Trophoblast cell (in vitro differentiated cells and primary cell): Measurements from ENCODE around the gene SLC12A3.
A peak's percentile ranks its signal among the peaks of the same experiment; 100 is the strongest.

Experiments used
- DNase-seq, 2 donors: peaks; one replicate each; pipeline ENCODE4 v3.0.0-alpha.2; 2016
- H2AFZ ChIP-seq: 2 replicates; pipeline ENCODE4 v1.6.1; 2013; ENCODE audit warnings: low read length, moderate library complexity, mild to moderate bottlenecking; ENCODE audit not compliant: insufficient read depth, poor library complexity
- H2AK5ac ChIP-seq: 2 replicates; pipeline ENCODE4 v1.6.1; 2013; ENCODE audit warnings: mild to moderate bottlenecking, low read length
- H2BK120ac ChIP-seq: 2 replicates; pipeline ENCODE4 v1.6.1; 2013; ENCODE audit warnings: low read length, mild to moderate bottlenecking, moderate library complexity; ENCODE audit not compliant: insufficient read depth, poor library complexity
- H2BK12ac ChIP-seq: 2 replicates; pipeline ENCODE4 v1.6.1; 2013; ENCODE audit warnings: mild to moderate bottlenecking, low read length, moderate library complexity
- H2BK5ac ChIP-seq: 2 replicates; pipeline ENCODE4 v1.6.1; 2013; ENCODE audit warnings: low read length, low read depth, moderate library complexity, mild to moderate bottlenecking; ENCODE audit not compliant: poor library complexity
- H3K14ac ChIP-seq: 2 replicates; pipeline ENCODE4 v1.6.1; 2013; ENCODE audit warnings: mild to moderate bottlenecking, low read length
- H3K18ac ChIP-seq: 2 replicates; pipeline ENCODE4 v1.6.1; 2013; ENCODE audit warnings: mild to moderate bottlenecking, low read length
- H3K23ac ChIP-seq: 2 replicates; pipeline ENCODE4 v1.6.1; 2013; ENCODE audit warnings: low read length
- H3K27ac ChIP-seq: 2 replicates; pipeline ENCODE4 v1.5.1; 2013; ENCODE audit warnings: low read depth, mild to moderate bottlenecking, inconsistent platforms, low read length, moderate library complexity
- H3K27me3 ChIP-seq: 2 replicates; pipeline ENCODE4 v1.6.1; 2013; ENCODE audit warnings: inconsistent platforms, mild to moderate bottlenecking, low read length, moderate library complexity; ENCODE audit not compliant: insufficient read depth
- H3K36me3 ChIP-seq, 2 experiments: 1 replicate in 1 of 2; 2 replicates in 1 of 2; pipeline ENCODE4 v1.6.1; 2013; ENCODE audit warnings: low read length in 2 of 2, mild to moderate bottlenecking in 2 of 2, moderate library complexity in 1 of 2; ENCODE audit not compliant: insufficient read depth in 2 of 2, control insufficient read depth in 1 of 2
- H3K4ac ChIP-seq: 2 replicates; pipeline ENCODE4 v1.6.1; 2013; ENCODE audit warnings: low read depth, mild to moderate bottlenecking, low read length, moderate library complexity
- H3K4me1 ChIP-seq, 2 experiments: 1 replicate in 1 of 2; 2 replicates in 1 of 2; pipeline ENCODE4 v1.6.1; 2013; ENCODE audit warnings: low read length in 2 of 2, mild to moderate bottlenecking in 2 of 2, moderate library complexity in 1 of 2; ENCODE audit not compliant: insufficient read depth in 2 of 2, control insufficient read depth in 1 of 2
- H3K4me2 ChIP-seq: 2 replicates; pipeline ENCODE4 v1.6.1; 2013; ENCODE audit warnings: inconsistent platforms, mild to moderate bottlenecking, low read length, moderate library complexity
- H3K4me3 ChIP-seq: 2 replicates; pipeline ENCODE4 v1.5.1; 2013; ENCODE audit warnings: mild to moderate bottlenecking, low read depth, low read length, inconsistent platforms
- H3K79me1 ChIP-seq: one replicate; pipeline ENCODE4 v1.6.1; 2013; ENCODE audit warnings: low read length
- H3K79me2 ChIP-seq: 2 replicates; pipeline ENCODE4 v1.6.1; 2013; ENCODE audit warnings: low read length, mild to moderate bottlenecking; ENCODE audit not compliant: control insufficient read depth, insufficient read depth, poor library complexity
- H3K9ac ChIP-seq: 2 replicates; pipeline ENCODE4 v1.6.1; 2013; ENCODE audit warnings: mild to moderate bottlenecking, low read length
- H3K9me3 ChIP-seq: 2 replicates; pipeline ENCODE4 v1.6.1; 2013; ENCODE audit warnings: low read depth, mild to moderate bottlenecking, control low read depth, inconsistent platforms, low read length; ENCODE audit not compliant: insufficient read depth
- H4K12ac ChIP-seq: 2 replicates; pipeline ENCODE4 v1.6.1; 2013; ENCODE audit warnings: low read depth, mild to moderate bottlenecking, low read length, moderate library complexity
- H4K8ac ChIP-seq: 2 replicates; pipeline ENCODE4 v1.6.1; 2013; ENCODE audit warnings: low read depth, mild to moderate bottlenecking, low read length, moderate library complexity
- H4K91ac ChIP-seq: one replicate; pipeline ENCODE4 v1.6.1; 2013; ENCODE audit warnings: low read depth, mild to moderate bottlenecking, low read length, moderate library complexity
- WGBS: extraction: QIAGEN DNeasy Blood & Tissue Kit; methylation state at CpG from one replicate; pipeline ENCODE4 v1.1.7; 2013; ENCODE audit warnings: missing lambda C conversion rate; ENCODE audit not compliant: insufficient read length, insufficient coverage; ENCODE audit errors: extremely low coverage; 5-methylcytosine and 5-hydroxymethylcytosine counted together

The SLC12A3 gene

DNA sequence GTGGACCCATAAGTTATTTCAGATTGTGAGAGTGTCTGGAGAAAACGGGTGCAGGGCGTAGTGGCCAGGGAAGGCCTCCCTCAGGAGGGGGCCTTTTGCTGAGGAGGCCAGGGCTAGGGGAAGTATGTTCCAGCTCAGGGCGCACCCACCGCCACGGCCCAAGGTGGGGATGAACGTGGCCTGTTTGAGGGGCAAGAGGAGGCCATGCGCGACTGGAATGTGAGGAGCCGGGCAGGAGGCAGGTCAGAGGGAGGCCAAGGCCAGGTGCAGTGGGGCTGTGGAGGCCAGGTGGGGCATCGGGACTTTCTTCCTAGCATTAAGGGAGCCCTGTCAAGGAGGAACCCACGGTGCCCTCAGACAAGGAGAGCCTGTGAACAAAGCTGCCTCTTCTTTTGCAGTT is 26.7 kb downstream of the SLC12A3 start:
- H2AFZ ChIP-seq, result no peak overlapping the region
- no peaks in the 10 kb centered on the region for H3K27me3 ChIP-seq
- H3K9ac ChIP-seq, result no peak overlapping the region
- no peak overlapping the region for H2BK12ac ChIP-seq
- H3K4me3 ChIP-seq, result no peak overlapping the region
- H3K4me2 ChIP-seq, result no peak overlapping the region
- H3K18ac ChIP-seq, result no peak overlapping the region
- no peak overlapping the region for H4K8ac ChIP-seq
- WGBS, result no CpG with 5 or more reads among the region's 11 CpGs
- H3K79me2 ChIP-seq, result no peaks in the 10 kb centered on the region
- H3K4ac ChIP-seq, result no peak overlapping the region
- H3K14ac ChIP-seq, result no peak overlapping the region
- H2AK5ac ChIP-seq, result no peak overlapping the region
- H3K4me1 ChIP-seq, result peaks cover 4 to 5% of the 10 kb centered on the region in 2 experiments
- H4K91ac ChIP-seq, result no peak overlapping the region
- no peak overlapping the region for H3K23ac ChIP-seq
- DNase-seq, result no peak
- no peaks in the 10 kb centered on the region for H3K36me3 ChIP-seq
- H4K12ac ChIP-seq, result no peak overlapping the region
- H3K27ac ChIP-seq, result no peak overlapping the region
- H2BK5ac ChIP-seq, result no peak overlapping the region
- no peaks in the 10 kb centered on the region for H3K79me1 ChIP-seq
- peaks cover 2% of the 10 kb centered on the region for H3K9me3 ChIP-seq
- H2BK120ac ChIP-seq, result no peak overlapping the region

GRCh38 chr16:56892705-56893104 is 27.7 kb downstream of the SLC12A3 start:
- Histone ChIP-seq H3K27me3 (no peaks in the 10 kb centered on the region), H3K18ac (no peak overlapping the region), H3K4me2 (no peak overlapping the region), H3K4me3 (no peak overlapping the region), H3K9me3 (peaks cover 2% of the 10 kb centered on the region), H3K4ac (no peak overlapping the region), H3K27ac (no peak overlapping the region), H3K14ac (peak overlapping the region; percentile 16), H3K4me1 (peaks cover 4 to 5% of the 10 kb centered on the region in 2 experiments), H4K8ac (no peak overlapping the region), H3K79me1 (no peaks in the 10 kb centered on the region), H2BK120ac (no peak overlapping the region), H3K23ac (no peak overlapping the region), H4K12ac (no peak overlapping the region), H2BK5ac (no peak overlapping the region), H2BK12ac (peak overlapping the region; percentile 24), H2AK5ac (no peak overlapping the region), H3K79me2 (no peaks in the 10 kb centered on the region), H3K36me3 (no peaks in the 10 kb centered on the region), H2AFZ (no peak overlapping the region), H3K9ac (no peak overlapping the region), H4K91ac (no peak overlapping the region)
- WGBS, result no CpG with 5 or more reads among the region's 14 CpGs
- no peak for DNase-seq

DNA sequence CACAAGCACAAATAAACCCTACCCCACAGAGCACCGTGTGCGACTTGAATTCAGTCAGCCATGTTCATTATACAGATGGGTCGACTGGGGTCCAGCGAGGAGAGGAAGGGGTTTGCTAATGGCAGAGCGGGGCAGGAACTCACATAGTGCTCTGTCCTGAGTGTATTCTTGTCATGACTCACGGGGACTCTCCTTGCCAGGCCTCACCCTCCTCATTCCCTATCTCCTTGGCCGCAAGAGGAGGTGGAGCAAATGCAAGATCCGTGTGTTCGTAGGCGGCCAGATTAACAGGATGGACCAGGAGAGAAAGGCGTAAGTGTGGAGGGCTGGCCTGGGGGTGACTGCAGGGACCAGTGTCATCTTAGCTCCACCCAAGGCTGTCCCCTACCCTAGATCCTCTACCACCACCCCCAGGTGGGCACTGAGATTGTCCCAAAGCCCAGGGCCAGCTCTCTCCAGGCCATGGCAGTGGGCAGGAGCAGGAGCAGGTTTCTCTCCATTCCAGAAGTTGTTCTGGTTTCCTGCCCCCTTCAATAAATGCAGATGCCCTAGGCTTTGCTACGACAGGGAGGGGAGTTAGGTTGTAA is 29.4 kb downstream of the SLC12A3 start:
- Histone ChIP-seq H3K18ac (no peak overlapping the region), H3K4ac (no peak overlapping the region)

DNA sequence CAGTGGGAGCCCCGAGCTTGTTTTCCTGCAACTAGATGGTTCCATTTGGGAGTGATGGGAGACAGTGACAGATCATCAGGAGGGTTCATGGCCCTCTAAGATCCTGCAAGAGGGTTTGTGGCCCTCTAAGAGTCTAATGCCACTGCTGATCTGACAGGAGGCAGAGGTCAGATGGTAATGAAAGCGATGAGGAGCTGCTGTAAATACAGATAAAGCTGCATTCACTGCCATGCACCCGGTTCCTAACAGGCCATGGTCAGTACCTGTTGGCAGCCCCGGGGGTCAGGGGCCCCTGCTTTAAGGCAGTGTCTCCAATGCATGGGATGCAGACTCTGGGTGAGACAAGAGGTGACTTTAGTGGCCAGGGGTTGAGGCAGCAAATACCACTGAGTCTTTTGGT is 30.8 kb downstream of the SLC12A3 start:
- no peak overlapping the region for H2BK120ac ChIP-seq
- no peak overlapping the region for H4K8ac ChIP-seq
- no peak overlapping the region for H2AFZ ChIP-seq
- no peak for DNase-seq
- H3K14ac ChIP-seq, result no peak overlapping the region
- no peak overlapping the region for H3K23ac ChIP-seq
- no peaks in the 10 kb centered on the region for H3K27me3 ChIP-seq
- H2BK12ac ChIP-seq, result no peak overlapping the region
- no peak overlapping the region for H2AK5ac ChIP-seq
- no peak overlapping the region for H3K4ac ChIP-seq
- no peaks in the 10 kb centered on the region for H3K79me1 ChIP-seq
- no CpG with 5 or more reads among the region's 4 CpGs for WGBS
- H3K4me1 ChIP-seq, result peaks cover 4 to 5% of the 10 kb centered on the region in 2 experiments
- H2BK5ac ChIP-seq, result no peak overlapping the region
- H4K12ac ChIP-seq, result no peak overlapping the region
- no peak overlapping the region for H3K4me2 ChIP-seq
- H3K4me3 ChIP-seq, result no peak overlapping the region
- H3K9ac ChIP-seq, result no peak overlapping the region
- H3K36me3 ChIP-seq, result no peaks in the 10 kb centered on the region
- no peak overlapping the region for H3K27ac ChIP-seq
- H3K18ac ChIP-seq, result no peak overlapping the region
- peaks cover 2% of the 10 kb centered on the region for H3K9me3 ChIP-seq
- H3K79me2 ChIP-seq, result no peaks in the 10 kb centered on the region
- H4K91ac ChIP-seq, result no peak overlapping the region

More for the DNA sequence above, 29.4 kb downstream of the SLC12A3 start:
- Histone ChIP-seq H3K36me3 (no peaks in the 10 kb centered on the region), H4K12ac (no peak overlapping the region), H3K79me1 (no peaks in the 10 kb centered on the region), H3K4me1 (peaks cover 4 to 5% of the 10 kb centered on the region in 2 experiments), H2AFZ (no peak overlapping the region), H3K23ac (no peak overlapping the region), H2BK120ac (no peak overlapping the region), H2BK5ac (no peak overlapping the region), H3K27me3 (no peaks in the 10 kb centered on the region), H3K4me3 (no peak overlapping the region), H3K14ac (no peak overlapping the region), H3K9me3 (peaks cover 2% of the 10 kb centered on the region), H3K9ac (no peak overlapping the region), H3K27ac (no peak overlapping the region), H3K4me2 (no peak overlapping the region), H4K91ac (no peak overlapping the region), H4K8ac (no peak overlapping the region), H2AK5ac (no peak overlapping the region), H3K79me2 (no peaks in the 10 kb centered on the region), H2BK12ac (no peak overlapping the region)
- DNase-seq, result peak in 1 of 2 donors; percentile 45
- no CpG with 5 or more reads among the region's 12 CpGs for WGBS
